T-helper 1 cell treated with Interleukin-12 subunit alpha and Interleukin-12 subunit beta and Interleukin-4 antibody, amounts not matched to agents 30 μg/mL and 1 μg/mL, for 36 hours (primary cell): ENCODE data around the gene GK.
"Not testable (repeated sequence)": the region's sequence is repeated elsewhere in the genome, so short reads cannot be mapped to it uniquely, and the experiment has no call there.

ENCODE experiments used
- H3K27ac Mint-ChIP-seq: one replicate; pipeline ENCODE4 v1.8.0; 2021; ENCODE audit warnings: mild to moderate bottlenecking, mixed read lengths
- H3K27me3 Mint-ChIP-seq: one replicate; pipeline ENCODE4 v1.8.0; 2021; ENCODE audit warnings: low read depth, mixed read lengths
- H3K36me3 Mint-ChIP-seq: one replicate; pipeline ENCODE4 v1.8.0; 2021; ENCODE audit warnings: low read depth, mixed read lengths
- H3K4me1 Mint-ChIP-seq: one replicate; pipeline ENCODE4 v1.8.0; 2021; ENCODE audit warnings: low read depth, mixed read lengths
- H3K4me3 Mint-ChIP-seq: one replicate; pipeline ENCODE4 v1.8.0; 2021; ENCODE audit warnings: mild to moderate bottlenecking, moderate library complexity, mixed read lengths
- H3K9me3 Mint-ChIP-seq: one replicate; pipeline ENCODE4 v1.8.0; 2021; ENCODE audit warnings: mixed read lengths

GK gene

DNA sequence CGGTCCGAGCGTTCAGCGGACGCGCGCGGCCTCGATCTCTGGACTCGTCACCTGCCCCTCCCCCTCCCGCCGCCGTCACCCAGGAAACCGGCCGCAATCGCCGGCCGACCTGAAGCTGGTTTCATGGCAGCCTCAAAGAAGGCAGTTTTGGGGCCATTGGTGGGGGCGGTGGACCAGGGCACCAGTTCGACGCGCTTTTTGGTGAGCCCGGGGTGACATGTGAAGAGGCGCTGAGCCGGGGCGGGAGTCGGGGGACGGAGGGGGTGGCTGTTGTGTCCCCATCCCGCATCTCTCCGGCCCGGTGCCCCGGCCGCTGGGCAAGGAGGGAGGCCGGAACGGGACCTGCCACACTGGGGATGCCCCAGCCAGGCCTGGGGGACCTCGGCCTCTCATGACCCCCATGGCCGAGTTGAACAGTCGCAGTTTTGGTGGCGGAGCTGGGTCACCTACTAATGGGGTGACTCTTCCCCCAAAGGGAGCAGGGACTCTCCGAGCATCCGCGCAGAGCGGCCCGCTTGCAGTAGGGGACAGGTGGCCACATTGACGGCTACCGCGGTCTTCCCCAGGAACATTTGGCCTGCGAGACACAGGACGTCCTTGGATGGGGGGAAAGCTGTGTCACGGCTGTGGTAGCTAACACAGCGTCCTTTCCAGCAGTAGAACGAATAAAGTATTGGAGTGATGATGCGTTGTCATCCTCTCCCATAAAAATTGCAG, at the start of gene GK:
GK (plus strand) TSS at position 9 of the 717 bp plus-strand sequence; CDS start at position 124, 115 bp downstream.
- H3K27ac Mint-ChIP-seq, result peak within 1 kb of the TSS; percentile 99
- no peaks in the 10 kb centered on the region for H3K27me3 Mint-ChIP-seq
- H3K4me1 Mint-ChIP-seq, result peaks cover 46% of the 10 kb centered on the region
- peak within 1 kb of the TSS; percentile 93 for H3K4me3 Mint-ChIP-seq
- peaks cover 13% of the 10 kb centered on the region for H3K36me3 Mint-ChIP-seq
- no peaks in the 10 kb centered on the region for H3K9me3 Mint-ChIP-seq

DNA sequence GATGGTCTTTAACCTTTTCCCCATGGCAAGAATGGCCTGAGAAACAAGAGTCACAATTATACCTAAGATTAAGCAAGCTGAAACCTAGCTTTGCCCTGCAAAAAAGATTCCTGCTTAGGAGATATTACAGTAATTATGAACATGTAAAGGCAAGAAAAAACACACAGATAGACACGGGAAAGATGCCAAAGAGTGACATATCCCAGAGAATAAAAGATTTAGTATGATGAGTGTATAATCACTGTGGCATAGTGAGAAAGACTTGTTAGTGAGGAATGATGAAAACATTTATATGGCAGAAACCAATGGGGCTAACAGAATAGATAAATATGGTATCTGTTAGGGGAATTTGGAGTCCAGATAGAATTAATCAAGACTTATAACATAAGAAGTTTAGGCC, 46.1 kb upstream of the GK start:
- no peaks in the 10 kb centered on the region for H3K9me3 Mint-ChIP-seq
- no peaks in the 10 kb centered on the region for H3K36me3 Mint-ChIP-seq
- no peak overlapping the region for H3K4me3 Mint-ChIP-seq
- no peaks in the 10 kb centered on the region for H3K27me3 Mint-ChIP-seq
- peaks cover 2% of the 10 kb centered on the region for H3K4me1 Mint-ChIP-seq
- H3K27ac Mint-ChIP-seq, result no peak overlapping the region

DNA sequence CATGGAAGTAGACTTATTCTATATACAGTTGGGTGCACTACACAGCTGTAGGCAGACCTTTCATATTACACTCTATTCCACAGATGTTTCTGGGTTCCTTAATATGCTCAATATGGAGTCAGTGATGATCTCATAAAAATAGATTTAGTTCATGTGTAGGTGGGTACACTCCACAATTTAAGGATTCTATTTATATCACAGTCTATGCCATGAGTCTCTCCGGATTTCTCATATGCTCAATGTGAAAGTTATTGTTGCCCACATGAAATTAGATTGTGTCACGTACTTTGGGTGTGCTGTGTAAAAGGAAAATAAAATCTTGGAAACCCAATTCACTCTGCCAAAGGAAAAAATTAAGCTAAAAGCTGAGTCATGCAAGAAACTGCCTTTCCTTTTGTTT, 43.2 kb upstream of the GK start:
- Mint-ChIP-seq H3K9me3 (no peaks in the 10 kb centered on the region), H3K4me1 (peaks cover 2% of the 10 kb centered on the region), H3K27me3 (no peaks in the 10 kb centered on the region), H3K36me3 (no peaks in the 10 kb centered on the region), H3K27ac (no peak overlapping the region), H3K4me3 (no peak overlapping the region)

DNA sequence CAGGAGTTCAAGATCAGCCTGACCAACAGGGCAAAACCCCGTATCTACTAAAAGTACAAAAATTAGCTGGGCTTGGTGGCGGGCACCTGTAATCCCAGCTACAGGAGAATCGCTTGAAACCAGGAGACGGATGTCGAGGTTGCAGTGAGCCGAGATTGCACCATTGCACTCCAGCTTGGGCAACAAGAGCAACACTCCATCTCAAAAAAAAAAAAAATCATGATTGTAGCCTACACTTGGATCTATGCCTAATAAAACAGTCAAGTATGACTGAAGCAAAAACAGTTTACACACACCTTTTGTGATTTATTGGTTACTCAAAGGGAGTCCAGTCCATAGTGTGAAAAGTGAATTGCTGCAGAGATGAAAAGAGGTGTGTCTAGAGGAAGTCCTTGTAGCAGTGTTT, 41.0 kb upstream of the GK start:
- Mint-ChIP-seq H3K4me3 (no peak overlapping the region), H3K27ac (no peak overlapping the region), H3K36me3 (no peaks in the 10 kb centered on the region), H3K9me3 (no peaks in the 10 kb centered on the region), H3K27me3 (no peaks in the 10 kb centered on the region), H3K4me1 (peaks cover 2% of the 10 kb centered on the region)

DNA sequence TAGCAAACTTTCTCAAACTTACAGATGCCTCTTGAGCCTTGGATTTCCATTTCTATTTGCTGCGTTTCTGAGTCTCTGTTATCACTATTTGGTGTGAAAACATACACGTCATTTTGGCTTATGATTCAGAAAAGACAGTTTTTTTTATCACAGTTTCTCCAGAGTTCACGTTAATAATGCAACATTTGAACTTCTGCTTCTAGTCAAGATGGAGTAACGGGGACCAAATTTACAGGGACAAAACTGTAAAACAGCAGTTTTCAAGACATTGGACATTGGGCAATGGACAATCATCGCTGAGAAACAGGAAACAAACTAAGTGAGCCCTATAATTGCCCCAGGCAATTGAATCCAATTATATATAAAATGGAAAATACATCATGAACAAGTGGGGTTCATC, 39.5 kb upstream of the GK start:
- H3K27me3 Mint-ChIP-seq, result no peaks in the 10 kb centered on the region
- H3K9me3 Mint-ChIP-seq, result no peaks in the 10 kb centered on the region
- H3K27ac Mint-ChIP-seq, result no peak overlapping the region
- no peak overlapping the region for H3K4me3 Mint-ChIP-seq
- H3K4me1 Mint-ChIP-seq, result peaks cover 2% of the 10 kb centered on the region
- no peaks in the 10 kb centered on the region for H3K36me3 Mint-ChIP-seq

DNA sequence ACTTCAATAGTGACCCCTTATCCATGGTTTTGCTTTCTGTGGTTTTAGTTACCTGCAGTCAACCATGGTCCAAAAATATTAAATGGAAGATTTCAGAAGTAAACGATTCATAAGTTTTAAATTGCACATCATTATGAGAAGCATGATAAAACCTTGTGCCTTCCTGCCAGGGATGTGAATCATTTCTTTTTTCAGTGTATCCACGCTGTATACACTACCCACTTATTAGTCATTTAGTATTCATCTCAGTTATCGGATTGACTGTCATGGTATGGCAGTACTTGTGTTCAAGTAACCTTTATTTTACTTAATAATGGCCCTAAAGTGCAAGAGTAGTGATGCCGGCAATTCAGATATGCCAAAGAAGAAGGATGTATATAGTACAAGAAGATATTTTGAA, 38.0 kb upstream of the GK start:
- H3K9me3 Mint-ChIP-seq, result no peaks in the 10 kb centered on the region
- H3K4me3 Mint-ChIP-seq, result no peak overlapping the region
- H3K4me1 Mint-ChIP-seq, result no peaks in the 10 kb centered on the region
- no peak overlapping the region for H3K27ac Mint-ChIP-seq
- no peaks in the 10 kb centered on the region for H3K36me3 Mint-ChIP-seq
- H3K27me3 Mint-ChIP-seq, result no peaks in the 10 kb centered on the region

DNA sequence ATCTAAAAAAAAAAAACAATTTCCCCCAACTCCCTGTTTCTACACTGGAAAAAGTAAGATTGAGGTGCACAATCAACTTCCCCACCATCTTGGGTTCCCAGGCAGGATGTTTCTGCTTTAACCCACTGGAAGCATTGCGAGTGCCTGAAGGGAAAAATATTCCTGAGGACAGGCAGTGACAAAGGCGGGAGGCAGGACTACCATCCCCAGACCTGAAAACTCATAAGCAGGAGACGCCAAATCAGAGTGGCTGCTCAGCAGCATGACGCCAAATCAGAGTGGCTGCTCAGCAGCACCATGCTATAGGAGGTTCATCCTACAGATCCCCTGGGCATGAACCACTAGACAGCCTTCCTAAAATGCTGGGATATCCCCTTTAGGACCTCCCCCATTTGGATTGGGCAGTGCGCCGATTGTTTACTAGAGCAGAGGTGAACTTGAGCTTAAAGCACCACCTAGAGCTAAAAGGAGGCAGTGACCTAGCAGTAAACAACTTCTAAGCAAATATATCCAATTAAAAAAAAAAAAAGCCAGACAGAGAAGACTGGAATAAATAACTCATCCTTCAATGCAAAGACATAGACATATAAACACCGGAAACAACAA, 35.0 kb upstream of the GK start:
- H3K4me3 Mint-ChIP-seq, result no peak overlapping the region
- H3K36me3 Mint-ChIP-seq, result no peaks in the 10 kb centered on the region
- H3K27ac Mint-ChIP-seq, result no peak overlapping the region
- H3K27me3 Mint-ChIP-seq, result no peaks in the 10 kb centered on the region
- H3K9me3 Mint-ChIP-seq, result peaks cover 19% of the 10 kb centered on the region
- peaks cover 3% of the 10 kb centered on the region for H3K4me1 Mint-ChIP-seq

DNA sequence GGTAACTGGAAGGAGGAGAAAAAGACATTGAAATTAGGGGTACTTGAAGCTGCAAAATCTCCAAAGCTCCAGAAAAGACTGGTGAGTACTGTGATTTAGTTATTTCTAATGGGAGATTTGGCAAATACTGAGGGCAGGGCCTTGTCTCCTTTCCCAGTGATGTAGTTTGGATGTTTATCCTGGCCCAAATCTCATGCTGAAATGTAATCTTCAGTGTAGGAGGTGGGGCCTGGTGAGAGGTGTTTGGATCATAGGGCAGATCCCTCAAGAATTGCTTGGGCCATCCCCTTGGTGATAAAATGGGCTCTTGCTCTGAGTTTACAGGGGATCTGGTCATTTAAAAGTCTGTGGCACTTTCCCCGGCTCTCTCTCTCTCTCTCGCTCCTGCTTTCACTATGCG, 33.1 kb upstream of the GK start:
- H3K27ac Mint-ChIP-seq, result no peak overlapping the region
- peaks cover 3% of the 10 kb centered on the region for H3K4me1 Mint-ChIP-seq
- H3K9me3 Mint-ChIP-seq, result peaks cover 22% of the 10 kb centered on the region
- H3K36me3 Mint-ChIP-seq, result peaks cover 1% of the 10 kb centered on the region
- no peak overlapping the region for H3K4me3 Mint-ChIP-seq
- H3K27me3 Mint-ChIP-seq, result no peaks in the 10 kb centered on the region

DNA sequence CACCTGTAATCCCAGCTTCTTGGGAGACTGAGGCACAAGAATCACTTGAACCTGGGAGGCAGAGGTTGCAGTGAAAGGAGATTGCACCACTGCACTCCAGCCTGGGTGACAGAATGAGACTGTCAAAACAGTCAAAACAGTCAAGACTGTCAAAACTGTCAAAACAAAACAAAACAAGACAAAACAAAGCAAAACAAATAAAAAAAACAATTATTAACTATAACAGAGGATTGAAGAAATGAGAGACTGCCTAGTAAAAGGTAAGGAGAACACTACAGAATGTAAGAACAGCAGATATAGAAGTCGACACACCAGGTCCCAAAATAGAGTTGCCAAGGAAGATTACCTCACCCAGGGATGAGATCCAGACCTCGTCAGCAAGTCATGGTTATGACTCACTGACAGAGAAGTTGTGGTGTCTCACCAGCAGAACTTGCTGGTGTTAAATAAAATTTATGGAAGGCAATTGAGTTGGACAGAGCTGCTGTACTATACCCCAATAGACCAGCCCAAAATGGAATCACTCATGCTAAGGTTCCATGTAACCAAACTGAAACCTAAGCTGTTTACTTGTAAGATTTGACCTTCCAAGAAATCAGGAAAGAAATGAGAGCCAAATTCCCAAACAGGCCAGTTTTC, 32.1 kb upstream of the GK start:
- Mint-ChIP-seq H3K9me3 (peaks cover 22% of the 10 kb centered on the region), H3K36me3 (peaks cover 1% of the 10 kb centered on the region), H3K27me3 (no peaks in the 10 kb centered on the region), H3K4me1 (peaks cover 3% of the 10 kb centered on the region), H3K27ac (peak overlapping the region; percentile 49), H3K4me3 (no peak overlapping the region)

DNA sequence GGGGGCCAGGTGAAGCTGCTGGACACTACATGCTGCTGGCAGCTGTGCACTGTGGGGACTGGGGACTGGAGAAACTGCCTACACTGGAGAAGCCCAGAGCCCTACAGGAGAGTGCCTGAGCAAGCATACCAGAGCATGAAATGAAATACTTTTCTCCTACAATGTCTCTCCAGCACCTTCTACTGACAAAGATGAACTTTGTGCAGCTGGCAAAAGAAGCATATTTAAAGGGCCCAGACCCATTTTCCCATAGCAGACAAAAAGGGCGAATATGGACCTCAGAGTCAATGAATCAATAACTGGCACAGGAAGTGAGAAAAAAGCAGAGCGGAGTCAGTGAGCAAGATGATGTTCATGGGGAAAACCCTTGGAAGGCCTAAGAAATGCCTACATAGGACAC, 30.9 kb upstream of the GK start:
- H3K9me3 Mint-ChIP-seq, result peaks cover 22% of the 10 kb centered on the region
- H3K4me1 Mint-ChIP-seq, result peaks cover 3% of the 10 kb centered on the region
- H3K27me3 Mint-ChIP-seq, result no peaks in the 10 kb centered on the region
- H3K27ac Mint-ChIP-seq, result no peak overlapping the region
- peaks cover 1% of the 10 kb centered on the region for H3K36me3 Mint-ChIP-seq
- H3K4me3 Mint-ChIP-seq, result no peak overlapping the region

DNA sequence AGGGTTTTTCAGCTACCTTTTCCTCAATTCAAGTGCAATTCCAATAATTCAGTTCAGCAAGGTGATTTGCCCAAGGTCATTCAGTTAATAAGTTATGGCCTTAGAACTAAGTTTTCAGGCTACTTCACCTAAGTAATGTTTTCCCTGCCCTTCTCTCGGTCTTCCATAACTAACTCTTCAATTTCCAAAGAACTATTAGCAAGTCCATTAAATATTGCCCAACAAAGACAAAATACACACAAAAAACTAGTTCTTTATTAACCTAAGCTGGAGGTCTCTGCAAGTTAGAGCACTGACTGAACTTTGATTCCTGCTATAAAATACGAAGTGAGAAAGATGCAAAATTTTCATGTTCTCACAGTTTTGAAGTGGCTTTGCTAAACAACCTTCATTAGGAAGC, 26.8 kb upstream of the GK start:
- no peak overlapping the region for H3K27ac Mint-ChIP-seq
- H3K4me1 Mint-ChIP-seq, result no peaks in the 10 kb centered on the region
- no peak overlapping the region for H3K4me3 Mint-ChIP-seq
- H3K27me3 Mint-ChIP-seq, result no peaks in the 10 kb centered on the region
- peaks cover 17% of the 10 kb centered on the region for H3K9me3 Mint-ChIP-seq
- peaks cover 1% of the 10 kb centered on the region for H3K36me3 Mint-ChIP-seq

DNA sequence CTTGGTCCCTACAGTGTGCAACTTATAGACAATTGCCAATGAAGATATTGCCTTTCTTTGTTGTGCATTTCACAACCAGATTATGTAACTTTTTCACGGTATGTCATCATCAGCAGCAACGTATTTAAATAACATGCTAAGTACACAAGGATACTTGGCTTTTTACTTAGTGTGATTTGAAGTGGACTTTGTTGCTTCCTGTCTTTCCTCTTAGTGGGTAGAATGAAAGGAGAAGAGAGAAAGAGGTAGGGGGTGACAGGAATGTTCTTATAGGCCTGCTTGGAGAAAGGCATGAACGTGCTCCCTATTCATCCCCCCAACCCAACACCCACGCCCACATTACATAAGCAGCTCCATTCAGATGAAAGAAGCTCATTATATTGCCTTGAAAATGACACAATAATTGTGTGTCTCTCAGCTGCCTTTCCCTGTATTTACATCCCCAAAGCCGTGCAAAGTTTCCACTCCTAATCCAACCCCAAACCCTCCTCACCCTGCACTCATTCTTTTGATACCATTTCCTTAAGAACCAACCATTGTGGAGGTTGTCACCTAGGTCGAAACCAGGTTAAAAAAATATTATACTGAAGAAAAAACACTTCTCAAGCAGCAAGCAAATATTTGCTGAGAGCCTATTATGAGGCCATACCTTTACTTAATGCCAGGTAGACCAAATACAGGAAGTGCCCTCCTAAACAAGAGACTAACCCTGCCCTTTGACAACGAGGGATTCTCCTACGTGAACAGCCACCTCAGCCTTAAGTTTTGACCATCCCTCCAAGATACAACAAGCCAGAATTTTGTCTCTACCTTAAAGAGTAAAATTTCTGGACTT, 25.2 kb upstream of the GK start:
- no peak overlapping the region for H3K4me3 Mint-ChIP-seq
- H3K27ac Mint-ChIP-seq, result no peak overlapping the region
- no peaks in the 10 kb centered on the region for H3K4me1 Mint-ChIP-seq
- no peaks in the 10 kb centered on the region for H3K27me3 Mint-ChIP-seq
- H3K36me3 Mint-ChIP-seq, result peaks cover 1% of the 10 kb centered on the region
- peaks cover 5% of the 10 kb centered on the region for H3K9me3 Mint-ChIP-seq

DNA sequence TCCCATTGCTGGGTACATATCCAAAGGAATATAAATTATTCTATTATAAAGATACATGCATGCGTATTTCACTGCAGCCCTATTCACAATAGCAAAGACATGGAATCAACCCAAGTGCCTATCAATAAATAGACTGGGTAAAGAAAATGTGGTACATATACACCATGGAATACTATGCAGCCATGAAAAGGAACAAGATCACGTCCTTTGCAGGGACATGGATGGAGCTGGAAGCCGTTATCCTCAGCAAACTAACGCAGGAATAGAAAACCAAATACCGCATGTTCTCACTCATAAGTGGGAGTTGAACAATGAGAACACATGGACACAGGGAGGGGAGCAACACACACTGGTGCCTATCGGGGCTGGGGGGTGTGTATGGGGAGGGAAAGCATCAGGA, 19.2 kb upstream of the GK start:
- not testable (repeated sequence) for H3K9me3 Mint-ChIP-seq, H3K4me3 Mint-ChIP-seq, H3K27ac Mint-ChIP-seq, H3K27me3 Mint-ChIP-seq, H3K4me1 Mint-ChIP-seq, H3K36me3 Mint-ChIP-seq

DNA sequence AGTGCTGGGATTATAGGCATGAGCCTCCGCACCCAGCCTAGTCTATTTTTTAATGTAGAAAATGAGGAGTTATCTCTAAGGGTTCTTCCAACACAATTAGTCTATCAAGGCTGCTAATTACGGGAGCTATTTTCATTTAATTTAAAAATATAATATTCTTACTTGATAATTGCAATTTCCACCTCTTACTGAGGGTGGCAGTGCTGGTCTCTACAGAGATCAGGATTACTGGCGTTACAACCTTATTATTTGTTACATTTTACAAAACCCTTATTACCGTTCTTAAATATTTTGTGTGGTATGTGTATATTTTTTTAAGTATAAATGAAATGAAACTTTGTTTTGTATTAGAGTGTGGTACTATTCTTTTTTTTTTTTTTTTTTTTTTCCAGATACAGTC, 17.6 kb upstream of the GK start:
- Mint-ChIP-seq H3K27me3 (no peaks in the 10 kb centered on the region), H3K4me3 (no peak overlapping the region), H3K27ac (no peak overlapping the region), H3K36me3 (peaks cover 2% of the 10 kb centered on the region), H3K4me1 (peaks cover 3% of the 10 kb centered on the region), H3K9me3 (no peaks in the 10 kb centered on the region)
